SW 1271 (cell line): ENCODE results near the gene DAPK2.

Source experiments
- DNase-seq, 2 experiments: peaks; one replicate each; lab custom pipeline; 2025; lab: John Stamatoyannopoulos, UW

DAPK2 gene

GRCh38 chr15:64023220-64023619, 23.1 kb downstream of the DAPK2 start:
- no peak for DNase-seq

GRCh38 chr15:64022571-64022970, 23.7 kb downstream of the DAPK2 start:
- no peak for DNase-seq

GRCh38 chr15:64019764-64020163, 26.5 kb downstream of the DAPK2 start:
- DNase-seq: no peak

GRCh38 chr15:64017591-64018163, 28.6 kb downstream of the DAPK2 start:
- DNase-seq: no peak

GRCh38 chr15:64017082-64017588, 29.1 kb downstream of the DAPK2 start:
- no peak for DNase-seq

- no peak for DNase-seq
Measured at GRCh38 chr15:64016257-64016656, 30.0 kb downstream of the DAPK2 start.

- DNase-seq: no peak
Measured at GRCh38 chr15:64014995-64015394, 31.3 kb downstream of the DAPK2 start.

- DNase-seq: no peak
Measured at GRCh38 chr15:64013179-64014062, 32.9 kb downstream of the DAPK2 start.

GRCh38 chr15:64011736-64012135, 34.5 kb downstream of the DAPK2 start:
- DNase-seq: no peak

- DNase-seq: no peak
Measured at GRCh38 chr15:64010719-64011118, 35.6 kb downstream of the DAPK2 start.

GRCh38 chr15:64009798-64010261, 36.5 kb downstream of the DAPK2 start:
- DNase-seq: no peak

- no peak for DNase-seq
Measured at GRCh38 chr15:64009241-64009640, 37.0 kb downstream of the DAPK2 start.

- no peak for DNase-seq
Measured at GRCh38 chr15:64008177-64008576, 38.1 kb downstream of the DAPK2 start.

- no peak for DNase-seq
Measured at GRCh38 chr15:64006642-64007041, 39.6 kb downstream of the DAPK2 start.

- no peak for DNase-seq
Measured at GRCh38 chr15:64004587-64004986, 41.7 kb downstream of the DAPK2 start.

GRCh38 chr15:64004056-64004455, 42.2 kb downstream of the DAPK2 start:
- DNase-seq: no peak

GRCh38 chr15:64003182-64003581, 43.1 kb downstream of the DAPK2 start:
- no peak for DNase-seq

- no peak for DNase-seq
Measured at GRCh38 chr15:64001148-64001547, 45.1 kb downstream of the DAPK2 start.

GRCh38 chr15:64000183-64000951, 45.9 kb downstream of the DAPK2 start:
- DNase-seq: no peak

- DNase-seq: no peak
Measured at GRCh38 chr15:63999177-63999576, 47.1 kb downstream of the DAPK2 start.

GRCh38 chr15:63998489-63998888, 47.8 kb downstream of the DAPK2 start:
- DNase-seq: no peak

- DNase-seq: no peak
Measured at GRCh38 chr15:63997715-63998442, 48.4 kb downstream of the DAPK2 start.
